NCI-H2196 treated with DMSO at 0.1 percent for 48 hours (cell line): ENCODE results near the gene B4GALNT3.

Experiments
- DNase-seq: peaks from one replicate; lab custom pipeline; 2025; ENCODE audit not compliant: unreplicated experiment; lab: John Stamatoyannopoulos, UW

The B4GALNT3 gene

GRCh38 chr12:538731-539539, 79.2 kb downstream of the B4GALNT3 start:
- DNase-seq = no peak

- no peak for DNase-seq
These were observed 80.0 kb downstream of the B4GALNT3 start for GRCh38 chr12:539540-540310.

- DNase-seq = no peak
These were observed 82.1 kb downstream of the B4GALNT3 start for GRCh38 chr12:541676-542324.

- DNase-seq = no peak
These were observed 82.8 kb downstream of the B4GALNT3 start for GRCh38 chr12:542395-543113.

GRCh38 chr12:543114-543451, 83.3 kb downstream of the B4GALNT3 start:
- DNase-seq = no peak

- DNase-seq = no peak
These were observed 84.4 kb downstream of the B4GALNT3 start for GRCh38 chr12:544142-544541.

GRCh38 chr12:544941-545635, 85.3 kb downstream of the B4GALNT3 start:
- no peak for DNase-seq

- no peak for DNase-seq
These were observed 86.1 kb downstream of the B4GALNT3 start for GRCh38 chr12:545835-546234.

GRCh38 chr12:546265-546919, 86.7 kb downstream of the B4GALNT3 start:
- no peak for DNase-seq

GRCh38 chr12:546920-547845, 87.4 kb downstream of the B4GALNT3 start:
- DNase-seq = no peak

- no peak for DNase-seq
These were observed 88.2 kb downstream of the B4GALNT3 start for GRCh38 chr12:547883-548470.

- DNase-seq = no peak
These were observed 89.8 kb downstream of the B4GALNT3 start for GRCh38 chr12:549476-550082.

GRCh38 chr12:550473-551260, 90.9 kb downstream of the B4GALNT3 start:
- DNase-seq = no peak

- DNase-seq = no peak
These were observed 92.7 kb downstream of the B4GALNT3 start for GRCh38 chr12:552466-552865.

- DNase-seq = no peak
These were observed 93.7 kb downstream of the B4GALNT3 start for GRCh38 chr12:553216-554000.

GRCh38 chr12:554001-554285, 94.2 kb downstream of the B4GALNT3 start:
- no peak for DNase-seq

- DNase-seq = no peak
These were observed 96.8 kb downstream of the B4GALNT3 start for GRCh38 chr12:556498-556897.
